ENCODE data around the gene PLIN1.
A peak's percentile ranks its signal among the peaks of the same experiment; 100 is the strongest.

The PLIN1 gene

GRCh38 chr15:89649013-89649625, 30.0 kb downstream of the PLIN1 start:
- Mint-ChIP-seq H3K4me1 (peaks cover 7% of the 10 kb centered on the region), H3K36me3 (no peaks in the 10 kb centered on the region), H3K27ac (no peak overlapping the region), H3K9me3 (no peaks in the 10 kb centered on the region), H3K4me3 (no peak overlapping the region)
- no peak for ATAC-seq
- DNase-seq (ENCODE audit: low spot score in 2 of 2): no peak

- Mint-ChIP-seq H3K27ac (no peak overlapping the region), H3K9me3 (no peaks in the 10 kb centered on the region), H3K4me3 (no peak overlapping the region), H3K4me1 (peaks cover 7% of the 10 kb centered on the region), H3K36me3 (no peaks in the 10 kb centered on the region)
- ATAC-seq (no peak), DNase-seq (ENCODE audit: low spot score in 2 of 2) (no peak)
These were observed 30.8 kb downstream of the PLIN1 start for GRCh38 chr15:89648106-89649012.

GRCh38 chr15:89647191-89647851, 31.8 kb downstream of the PLIN1 start:
- Mint-ChIP-seq H3K4me3 (no peak overlapping the region), H3K36me3 (no peaks in the 10 kb centered on the region), H3K9me3 (no peaks in the 10 kb centered on the region), H3K27ac (no peak overlapping the region), H3K4me1 (peaks cover 7% of the 10 kb centered on the region)
- peak; percentile 66 to 86 for DNase-seq (ENCODE audit: low spot score in 2 of 2)
- ATAC-seq: peak; percentile 70

- DNase-seq (ENCODE audit: low spot score in 2 of 2) (no peak), ATAC-seq (peak; percentile 3)
- peak overlapping the region; percentile 58 for H3K27ac Mint-ChIP-seq
- H3K9me3 Mint-ChIP-seq: no peaks in the 10 kb centered on the region
- no peaks in the 10 kb centered on the region for H3K36me3 Mint-ChIP-seq
- no peak overlapping the region for H3K4me3 Mint-ChIP-seq
- peaks cover 7% of the 10 kb centered on the region for H3K4me1 Mint-ChIP-seq
These were observed 32.6 kb downstream of the PLIN1 start for GRCh38 chr15:89646416-89647141.

GRCh38 chr15:89645680-89646079, 33.5 kb downstream of the PLIN1 start:
- ATAC-seq: no peak
- Mint-ChIP-seq H3K27ac (peak overlapping the region; percentile 58), H3K4me1 (peaks cover 7% of the 10 kb centered on the region), H3K36me3 (no peaks in the 10 kb centered on the region), H3K9me3 (no peaks in the 10 kb centered on the region), H3K4me3 (no peak overlapping the region)
- DNase-seq (ENCODE audit: low spot score in 2 of 2): no peak

- Mint-ChIP-seq H3K36me3 (no peaks in the 10 kb centered on the region), H3K4me3 (no peak overlapping the region), H3K9me3 (no peaks in the 10 kb centered on the region), H3K4me1 (peaks cover 3% of the 10 kb centered on the region), H3K27ac (no peak overlapping the region)
- ATAC-seq (no peak), DNase-seq (ENCODE audit: low spot score in 2 of 2) (no peak)
These were observed 37.1 kb downstream of the PLIN1 start for GRCh38 chr15:89642106-89642505.

- Mint-ChIP-seq H3K27ac (no peak overlapping the region), H3K36me3 (no peaks in the 10 kb centered on the region), H3K4me3 (no peak overlapping the region), H3K9me3 (no peaks in the 10 kb centered on the region), H3K4me1 (no peaks in the 10 kb centered on the region)
- ATAC-seq (no peak), DNase-seq (ENCODE audit: low spot score in 2 of 2) (no peak)
These were observed 38.1 kb downstream of the PLIN1 start for GRCh38 chr15:89641053-89641452.

GRCh38 chr15:89640245-89640644, 38.9 kb downstream of the PLIN1 start:
- DNase-seq (ENCODE audit: low spot score in 2 of 2) (no peak), ATAC-seq (no peak)
- H3K9me3 Mint-ChIP-seq: no peaks in the 10 kb centered on the region
- peaks cover 5% of the 10 kb centered on the region for H3K36me3 Mint-ChIP-seq
- no peak overlapping the region for H3K4me3 Mint-ChIP-seq
- H3K27ac Mint-ChIP-seq: no peak overlapping the region
- no peaks in the 10 kb centered on the region for H3K4me1 Mint-ChIP-seq

- DNase-seq (ENCODE audit: low spot score in 2 of 2): no peak
- Mint-ChIP-seq H3K4me3 (no peak overlapping the region), H3K9me3 (no peaks in the 10 kb centered on the region), H3K4me1 (no peaks in the 10 kb centered on the region), H3K36me3 (peaks cover 15% of the 10 kb centered on the region), H3K27ac (no peak overlapping the region)
- ATAC-seq: no peak
These were observed 45.6 kb downstream of the PLIN1 start for GRCh38 chr15:89633585-89633984.

GRCh38 chr15:89632563-89633430, 46.4 kb downstream of the PLIN1 start:
- Mint-ChIP-seq H3K36me3 (peaks cover 15% of the 10 kb centered on the region), H3K4me1 (no peaks in the 10 kb centered on the region), H3K4me3 (no peak overlapping the region), H3K9me3 (no peaks in the 10 kb centered on the region), H3K27ac (no peak overlapping the region)
- DNase-seq (ENCODE audit: low spot score in 2 of 2) (peak in 1 of 2 donors; percentile 20), ATAC-seq (peak; percentile 27)

- peaks cover 16% of the 10 kb centered on the region for H3K36me3 Mint-ChIP-seq
- H3K27ac Mint-ChIP-seq: no peak overlapping the region
- no peaks in the 10 kb centered on the region for H3K4me1 Mint-ChIP-seq
- no peaks in the 10 kb centered on the region for H3K9me3 Mint-ChIP-seq
- no peak overlapping the region for H3K4me3 Mint-ChIP-seq
- ATAC-seq (peak; percentile 14), DNase-seq (ENCODE audit: low spot score in 2 of 2) (peak in 1 of 2 donors; percentile 40)
These were observed 47.3 kb downstream of the PLIN1 start for GRCh38 chr15:89631902-89632264.

GRCh38 chr15:89630974-89631901, 47.9 kb downstream of the PLIN1 start:
- Mint-ChIP-seq H3K9me3 (no peaks in the 10 kb centered on the region), H3K36me3 (peaks cover 20% of the 10 kb centered on the region), H3K4me1 (no peaks in the 10 kb centered on the region), H3K4me3 (no peak overlapping the region), H3K27ac (no peak overlapping the region)
- peak in 1 of 2 donors; percentile 47 for DNase-seq (ENCODE audit: low spot score in 2 of 2)
- ATAC-seq: peak; percentile 18

GRCh38 chr15:89630260-89630659, 48.9 kb downstream of the PLIN1 start:
- Mint-ChIP-seq H3K27ac (no peak overlapping the region), H3K4me1 (no peaks in the 10 kb centered on the region), H3K36me3 (peaks cover 21% of the 10 kb centered on the region), H3K9me3 (no peaks in the 10 kb centered on the region), H3K4me3 (no peak overlapping the region)
- ATAC-seq (no peak), DNase-seq (ENCODE audit: low spot score in 2 of 2) (peak in 1 of 2 donors; percentile 32)
